HT-29 (cell line): ENCODE data around the gene HTR1D. TPM values are rescaled to one million over a fixed set of nuclear protein-coding genes. Genes with fewer than 3 reads are reported as not detected.
"Not testable (repeated sequence)": the region's sequence is repeated elsewhere in the genome, so short reads cannot be mapped to it uniquely, and the experiment has no call there.

Experiments used
- DNase-seq: peaks from one replicate; pipeline ENCODE4 v3.0.0-alpha.2; 2015; ENCODE audit warnings: low spot score
- total RNA-seq: library from RNA; depleted of rRNA; stranded (reverse); fragments of >200 nt; shearing (Covaris generic); gene quantifications from 2 replicates; pipeline ENCODE4 v1.2.3, GENCODE V29; 2014; rRNA removed

HTR1D gene
- 0.83 and 1.0 TPM in 2 replicates for total RNA-seq

GRCh38 chr1:23217421-23218115 lies at the start of gene HTR1D:
HTR1D (minus strand) TSS chr1:23217502; CDS start chr1:23194219, 23,283 bp downstream.
- DNase-seq, result no peak

GRCh38 chr1:23263380-23263887 lies 46.1 kb upstream of the HTR1D start:
- no peak for DNase-seq

GRCh38 chr1:23258082-23258481 lies 40.8 kb upstream of the HTR1D start:
- not testable (repeated sequence) for DNase-seq

- not testable (repeated sequence) for DNase-seq
These were observed 40.1 kb upstream of the HTR1D start for GRCh38 chr1:23257371-23257770.

- DNase-seq, result no peak
These were observed 37.3 kb upstream of the HTR1D start for GRCh38 chr1:23254584-23254983.

GRCh38 chr1:23251812-23252211 lies 34.5 kb upstream of the HTR1D start:
- DNase-seq, result no peak

GRCh38 chr1:23249787-23250454 lies 32.6 kb upstream of the HTR1D start:
- peak; percentile 14 for DNase-seq

GRCh38 chr1:23247276-23247675 lies 30.0 kb upstream of the HTR1D start:
- DNase-seq, result no peak

- DNase-seq, result no peak
These were observed 29.0 kb upstream of the HTR1D start for GRCh38 chr1:23246274-23246673.

GRCh38 chr1:23244256-23244761 lies 27.0 kb upstream of the HTR1D start:
- no peak for DNase-seq

GRCh38 chr1:23242414-23242813 lies 25.1 kb upstream of the HTR1D start:
- DNase-seq, result no peak

GRCh38 chr1:23239638-23240295 lies 22.5 kb upstream of the HTR1D start:
- DNase-seq, result no peak

GRCh38 chr1:23238565-23238964 lies 21.3 kb upstream of the HTR1D start:
- no peak for DNase-seq

GRCh38 chr1:23237508-23237907 lies 20.2 kb upstream of the HTR1D start:
- no peak for DNase-seq

- DNase-seq, result no peak
These were observed 10.5 kb upstream of the HTR1D start for GRCh38 chr1:23227806-23228205.

- peak; percentile 92 for DNase-seq
These were observed 7.7 kb upstream of the HTR1D start for GRCh38 chr1:23224739-23225648.

GRCh38 chr1:23223963-23224362 lies 6.7 kb upstream of the HTR1D start:
- DNase-seq, result not testable (repeated sequence)

GRCh38 chr1:23223490-23223951 lies 6.2 kb upstream of the HTR1D start:
- DNase-seq, result not testable (repeated sequence)

GRCh38 chr1:23222742-23223141 lies 5.4 kb upstream of the HTR1D start:
- no peak for DNase-seq

- no peak for DNase-seq
These were observed 5.0 kb upstream of the HTR1D start for GRCh38 chr1:23222331-23222730.

- DNase-seq, result no peak
These were observed 3.8 kb upstream of the HTR1D start for GRCh38 chr1:23221107-23221506.
